HG02970 (cell line): ENCODE measurements around the gene HMCN2.

ENCODE experiments used
- ATAC-seq: cut with Tn5 transposase; IDR thresholded peaks from one replicate; pipeline ENCODE4 v1.9.1; 2021; ENCODE audit warnings: mild to moderate bottlenecking, moderate library complexity, moderate number of reproducible peaks; ENCODE audit not compliant: unreplicated experiment, low FRiP score

Gene HMCN2

GRCh38 chr9:130288926-130289690, 23.5 kb downstream of the HMCN2 start:
- no peak for ATAC-seq

GRCh38 chr9:130289711-130290241, 24.2 kb downstream of the HMCN2 start:
- no peak for ATAC-seq

DNA sequence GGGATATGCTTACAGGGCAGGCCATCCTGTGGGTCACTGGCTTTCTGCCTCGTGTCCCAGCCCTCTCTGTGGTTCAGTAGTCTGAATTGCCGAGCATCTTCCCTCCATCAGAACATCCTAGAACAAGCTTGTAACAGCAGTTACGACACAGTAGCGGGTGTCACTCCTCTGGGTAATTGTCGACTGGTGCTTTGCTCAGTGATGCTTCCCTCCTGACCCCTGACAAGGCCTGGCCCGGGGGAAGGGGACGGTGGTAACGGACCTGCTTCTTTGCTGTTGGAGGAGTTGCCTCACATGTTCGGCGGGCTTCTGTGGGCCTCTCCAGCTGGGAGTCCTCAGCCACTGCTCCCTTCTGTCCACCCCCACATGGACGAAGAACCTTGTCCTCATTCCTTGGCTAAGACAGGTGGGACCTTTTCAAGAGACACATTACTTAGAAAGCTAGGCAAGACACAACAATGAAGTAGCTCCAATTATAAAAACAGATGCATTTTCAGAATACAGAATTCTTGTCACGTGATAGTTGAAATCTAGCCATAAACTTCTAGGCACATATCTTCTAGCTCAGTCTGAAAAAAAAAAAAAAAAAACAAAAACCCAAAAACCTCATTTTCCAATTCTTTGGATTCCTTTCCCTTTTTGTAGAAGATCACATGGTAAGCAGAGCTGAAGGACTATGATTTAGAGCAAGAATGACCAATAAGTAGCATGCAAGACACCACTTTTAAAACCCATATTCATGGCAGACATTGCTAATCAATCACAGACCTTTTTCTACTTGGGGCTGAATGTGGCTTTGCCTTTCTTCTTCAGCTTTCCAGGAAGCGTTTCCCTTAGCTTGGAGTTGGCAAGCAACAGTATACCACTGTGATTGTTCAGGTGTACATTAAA, 25.0 kb downstream of the HMCN2 start:
- ATAC-seq, result no peak

DNA sequence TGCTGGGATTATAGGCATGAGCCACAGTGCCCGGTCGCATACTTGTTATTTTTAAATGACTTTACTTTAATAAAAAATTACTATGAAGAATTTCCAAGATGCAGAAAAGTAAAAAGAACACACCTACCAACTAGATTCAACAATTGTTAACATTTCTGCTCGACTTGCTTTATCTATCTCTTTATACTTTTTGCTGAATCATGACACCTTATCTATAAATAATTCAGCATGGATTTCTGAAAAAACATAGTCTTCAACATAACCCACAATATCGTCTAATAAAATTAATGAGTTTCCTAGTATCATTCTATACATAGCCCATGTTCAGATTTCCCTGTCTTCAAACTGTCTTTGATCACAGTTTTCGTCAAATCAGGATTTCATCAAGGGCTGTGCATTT, 25.9 kb downstream of the HMCN2 start:
- no peak for ATAC-seq

- no peak for ATAC-seq
These were observed 26.5 kb downstream of the HMCN2 start for GRCh38 chr9:130292106-130292505.

GRCh38 chr9:130294664-130295063, 29.1 kb downstream of the HMCN2 start:
- no peak for ATAC-seq

GRCh38 chr9:130295431-130295830, 29.9 kb downstream of the HMCN2 start:
- no peak for ATAC-seq

DNA sequence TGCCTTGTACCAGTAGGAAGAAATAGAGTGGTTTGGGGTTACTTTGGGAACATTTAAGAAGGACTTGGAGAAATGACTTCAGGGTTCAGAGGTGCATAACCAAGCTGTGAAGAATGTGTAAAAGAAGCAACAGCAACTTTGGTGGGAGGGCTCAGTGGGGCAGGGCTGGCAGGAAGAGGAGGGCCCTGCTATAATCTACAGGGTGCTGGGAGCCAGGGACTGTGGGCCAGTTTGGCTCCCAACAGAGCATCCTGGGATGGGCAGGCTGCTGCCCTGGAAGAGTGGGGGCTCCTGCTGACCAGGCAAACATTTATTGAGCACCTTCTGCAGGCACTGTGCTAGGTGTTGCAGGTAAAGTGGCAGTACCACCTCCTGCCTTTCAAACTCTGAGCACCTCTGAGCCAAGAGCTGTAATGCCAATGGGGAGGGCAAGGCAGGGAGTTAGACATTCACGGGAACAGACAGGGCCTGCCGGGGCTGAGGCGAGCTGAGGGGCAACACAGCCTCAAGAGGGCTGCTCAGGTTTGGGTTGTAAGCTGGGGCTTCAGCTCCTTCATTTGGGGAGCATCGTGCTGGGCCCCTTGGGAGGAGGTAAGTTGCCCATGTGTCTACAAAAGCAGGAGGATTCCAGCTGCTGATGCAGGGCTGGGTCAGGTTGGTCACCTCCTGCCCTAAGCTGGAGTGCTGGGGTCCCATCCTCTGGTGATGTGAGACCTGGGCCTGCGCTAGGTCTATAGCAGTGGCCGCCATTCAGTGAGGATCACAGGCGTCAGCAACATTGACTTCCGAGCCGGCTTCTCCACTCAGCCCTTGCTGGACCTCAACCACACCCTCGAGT, 30.6 kb downstream of the HMCN2 start:
- ATAC-seq, result no peak

DNA sequence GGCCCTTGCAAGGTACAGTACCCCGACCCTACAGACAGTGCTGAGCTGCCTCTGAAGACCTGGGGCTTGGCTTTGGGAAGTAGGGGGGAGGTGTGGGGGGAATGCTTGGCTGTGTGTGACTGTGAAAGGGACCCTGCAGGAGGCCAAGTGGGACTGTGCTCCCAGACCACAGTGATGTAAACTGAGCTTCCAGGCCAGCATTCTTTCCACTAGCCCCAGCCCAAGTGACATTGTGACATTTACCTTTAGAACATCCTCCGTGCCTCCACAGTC, 31.2 kb downstream of the HMCN2 start:
- ATAC-seq, result no peak

DNA sequence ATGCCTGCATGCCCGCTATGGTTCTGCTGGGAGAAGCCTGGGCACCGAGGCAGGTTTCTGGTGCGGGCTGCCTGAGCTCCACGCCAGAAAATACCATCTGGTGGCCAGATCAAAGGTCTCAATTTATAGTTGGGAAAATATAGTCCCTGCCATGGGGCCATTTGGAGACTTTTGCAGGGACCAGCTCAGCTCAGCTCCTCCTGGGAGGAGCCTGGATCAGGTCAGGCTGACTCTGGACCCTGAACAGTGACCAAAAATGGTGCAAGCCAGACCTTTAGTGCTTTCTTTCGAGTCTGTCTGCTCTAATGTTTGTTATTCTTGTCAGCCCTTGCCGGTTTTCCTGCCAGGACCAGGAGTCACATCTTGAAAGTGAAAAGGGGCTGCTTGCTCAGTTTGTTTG, 31.8 kb downstream of the HMCN2 start:
- ATAC-seq, result no peak

DNA sequence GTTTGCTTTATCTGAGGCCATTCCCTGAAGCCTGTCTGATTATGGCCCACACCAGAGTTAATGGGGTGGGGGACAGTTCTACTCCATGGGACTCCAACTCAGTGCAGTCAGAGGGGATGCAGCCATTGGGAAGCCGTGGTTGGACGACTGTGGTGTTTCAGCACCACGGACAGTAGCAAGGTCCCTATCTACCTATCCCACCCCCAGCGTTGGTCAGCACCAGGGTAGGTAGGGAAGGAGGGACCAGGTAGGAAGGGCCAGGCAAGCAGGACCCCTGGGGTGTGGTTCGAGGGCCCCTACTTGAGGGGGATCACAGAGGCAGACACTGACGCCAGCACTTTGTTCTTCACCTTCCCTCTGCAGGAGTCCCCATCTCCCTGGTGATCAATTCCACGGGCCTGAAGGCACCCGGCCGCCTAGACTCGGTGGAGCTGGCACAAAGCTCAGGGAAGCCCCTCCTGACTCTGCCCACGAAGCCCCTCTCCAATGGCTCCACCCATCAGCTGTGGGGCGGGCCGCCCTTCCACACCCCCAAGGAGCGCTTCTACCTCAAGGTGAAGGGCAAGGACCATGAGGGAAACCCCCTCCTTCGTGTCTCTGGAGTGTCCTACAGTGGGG, 33.2 kb downstream of the HMCN2 start:
- ATAC-seq, result no peak

- no peak for ATAC-seq
These were observed 34.4 kb downstream of the HMCN2 start for GRCh38 chr9:130299785-130300615.

DNA sequence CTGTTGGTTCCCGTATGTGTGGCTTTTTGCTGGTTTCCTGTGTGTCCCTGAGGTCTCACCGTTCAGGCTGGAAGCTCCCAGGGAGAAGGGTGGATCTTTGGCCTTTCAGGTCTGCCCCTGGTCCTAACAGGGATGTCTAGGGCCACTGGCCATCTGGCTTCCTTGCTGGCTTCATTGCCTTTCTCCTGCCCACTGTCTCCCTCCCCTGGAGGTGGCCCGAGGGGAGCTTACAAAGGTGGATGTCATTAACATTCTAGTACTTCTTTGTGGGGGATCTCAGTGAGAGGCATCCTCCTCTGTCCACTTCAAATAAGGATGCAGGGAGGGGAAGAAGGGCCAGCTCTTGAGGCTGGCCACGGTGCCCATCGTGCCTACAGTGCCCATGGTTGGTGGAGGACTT, 35.2 kb downstream of the HMCN2 start:
- ATAC-seq, result no peak

- no peak for ATAC-seq
These were observed 36.1 kb downstream of the HMCN2 start for GRCh38 chr9:130301483-130302286.

GRCh38 chr9:130302785-130303612, 37.4 kb downstream of the HMCN2 start:
- ATAC-seq, result no peak

- ATAC-seq, result no peak
These were observed 38.1 kb downstream of the HMCN2 start for GRCh38 chr9:130303613-130304055.

- ATAC-seq, result no peak
These were observed 38.6 kb downstream of the HMCN2 start for GRCh38 chr9:130304116-130304515.

DNA sequence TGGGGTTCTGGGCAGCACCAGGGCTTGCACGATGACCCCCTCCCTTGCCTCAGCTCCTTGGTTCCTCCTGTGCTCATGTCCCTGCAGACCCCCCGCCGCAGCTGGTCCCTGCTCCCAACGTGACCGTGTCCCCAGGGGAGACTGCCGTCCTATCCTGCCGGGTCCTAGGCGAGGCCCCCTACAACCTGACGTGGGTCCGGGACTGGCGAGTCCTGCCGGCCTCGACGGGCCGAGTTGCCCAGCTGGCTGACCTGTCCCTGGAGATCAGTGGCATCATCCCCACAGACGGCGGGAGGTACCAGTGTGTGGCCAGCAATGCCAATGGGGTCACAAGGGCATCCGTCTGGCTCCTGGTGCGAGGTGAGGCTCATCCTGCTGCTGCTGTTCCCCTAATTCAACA, 39.1 kb downstream of the HMCN2 start:
- ATAC-seq, result no peak
